ENCODE results near the gene MBNL2. TPM values are rescaled to one million over a fixed set of nuclear protein-coding genes. Genes with fewer than 3 reads are reported as not detected.

Gene MBNL2
- total RNA-seq, 1 experiment from 2014 or later, result 0.17 TPM

DNA sequence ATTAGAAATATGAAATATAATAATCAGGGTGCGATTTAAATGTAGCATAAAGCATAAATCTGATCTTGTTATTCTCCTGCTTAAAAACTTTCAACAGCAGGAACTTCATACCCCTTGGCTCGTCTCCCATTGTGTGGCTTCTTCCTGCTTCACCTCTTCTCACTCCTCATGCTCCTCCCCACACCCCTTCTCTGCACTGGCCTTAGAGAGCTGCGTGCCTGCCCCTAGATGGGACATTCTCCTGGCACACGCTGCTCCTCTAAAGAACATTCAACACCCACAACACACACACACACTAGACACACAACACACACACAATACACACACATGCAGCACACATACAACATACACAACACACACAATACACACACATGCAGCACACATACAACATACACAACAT is 107.2 kb downstream of the MBNL2 start:
- H2BK120ac ChIP-seq (ENCODE audit: low read depth, low read length, poor library complexity, severe bottlenecking), result no peak overlapping the region
- H3K18ac ChIP-seq (ENCODE audit: insufficient read length, low read depth, low read length), result no peak overlapping the region
- H3T11ph ChIP-seq (ENCODE audit: low read length), result no peak overlapping the region
- H4K20me1 ChIP-seq (ENCODE audit: control insufficient read depth, insufficient read depth, insufficient read length), result no peaks in the 10 kb centered on the region
- no peak for TF ChIP-seq CTCF (conservative IDR thresholded peaks at IDR 0.05)
- H3K56ac ChIP-seq (ENCODE audit: insufficient read length, low read depth, low read length), result no peak overlapping the region
- peaks cover 5% of the 10 kb centered on the region; the same call in 1 of the 2 replicates for H3K4me1 ChIP-seq (ENCODE audit: insufficient read depth, low read length)
- no peak overlapping the region for H3K4me2 ChIP-seq (ENCODE audit: insufficient read depth, insufficient read length, low read length)
- no peaks in the 10 kb centered on the region for H3K27me3 ChIP-seq (ENCODE audit: insufficient read depth, low read length)
- peaks cover 22 to 32% of the 10 kb centered on the region in 2 experiments for H3K4me1 Mint-ChIP-seq
- no peak overlapping the region for H4K91ac ChIP-seq (ENCODE audit: insufficient read length, low read depth, low read length)
- H3K23me2 ChIP-seq (ENCODE audit: insufficient read length, low read depth, low read length, poor library complexity, severe bottlenecking), result no peaks in the 10 kb centered on the region
- no peaks in the 10 kb centered on the region for H3K36me3 Mint-ChIP-seq (ENCODE audit: insufficient read depth in 1 of 3, low read depth in 3 of 3)
- no peak overlapping the region for H3K27ac ChIP-seq (ENCODE audit: insufficient read length, low read depth, low read length)
- H3K14ac ChIP-seq (ENCODE audit: insufficient read depth, low read length), result no peak overlapping the region
- H3K79me1 ChIP-seq (ENCODE audit: insufficient read depth, low read depth, low read length, poor library complexity, severe bottlenecking), result no peaks in the 10 kb centered on the region
- WGBS (ENCODE audit: extremely low coverage, insufficient read length, low lambda C conversion rate), result no CpG with 5 or more reads among the region's 4 CpGs
- no peak overlapping the region for H2AFZ ChIP-seq (ENCODE audit: low read length)
- no peak overlapping the region for H3K4me3 Mint-ChIP-seq
- H2AK5ac ChIP-seq (ENCODE audit: insufficient read length, low read length), result no peak overlapping the region
- no peak overlapping the region for H4K8ac ChIP-seq (replicated peaks; ENCODE audit: insufficient read length, low read depth, low read length)
- H2BK15ac ChIP-seq (ENCODE audit: low read depth, low read length), result no peak overlapping the region
- no peak overlapping the region for H2BK20ac ChIP-seq (ENCODE audit: low read depth, low read length, poor library complexity, severe bottlenecking)
- H3K9ac ChIP-seq (ENCODE audit: extremely low read depth, insufficient read length, low read length), result no peak overlapping the region
- no peak for DNase-seq
- H4K5ac ChIP-seq (ENCODE audit: insufficient read length, low read depth, low read length), result no peak overlapping the region
- H3K79me2 ChIP-seq (ENCODE audit: insufficient read depth, low read length), result no peaks in the 10 kb centered on the region
- no peak overlapping the region for H3K23ac ChIP-seq (ENCODE audit: insufficient read length, low read depth, low read length)
- no peaks in the 10 kb centered on the region; a peak in 2 of 5 replicates for H3K9me3 Mint-ChIP-seq
- H2BK5ac ChIP-seq (ENCODE audit: insufficient read length, low read length), result no peak overlapping the region
- H3K4ac ChIP-seq (ENCODE audit: low read depth, low read length), result no peak overlapping the region
- no peaks in the 10 kb centered on the region for H3K9me3 ChIP-seq (ENCODE audit: control insufficient read depth, low read depth, low read length)
- no peak overlapping the region for H2BK12ac ChIP-seq (ENCODE audit: insufficient read length, low read depth, low read length)
- H3K27ac Mint-ChIP-seq, result peak overlapping the region in 1 of 3 experiments; percentile 91; a peak in 3 of 7 replicates
- H3K27me3 Mint-ChIP-seq (ENCODE audit: low read depth), result no peaks in the 10 kb centered on the region

Measured in H9 (cell line).